Heart left ventricle (tissue), 13 donors: ENCODE measurements around the gene ALDH3A2.

Experiments
- CTCF ChIP-seq, 12 donors: fragments of 200-600 bp; sonication (generic) in 4 of 12; IDR thresholded peaks; one replicate each; pipeline versions ENCODE4 v1.5.0 to v1.8.0; 2018 to 2022; ENCODE audit warnings: antibody characterized with exemption in 12 of 12, mild to moderate bottlenecking in 5 of 12
- POLR2A ChIP-seq, 2 donors: fragments of 450-650 bp; IDR thresholded peaks; one replicate each; pipeline ENCODE4 v1.6.1; 2017; ENCODE audit warnings: antibody characterized with exemption in 2 of 2, mild to moderate bottlenecking in 2 of 2, moderate library complexity in 2 of 2
- donor health status: ischemic (EF 13 %, LVEDD 7.1; RV severe dilation, severe dysfunction).
- donor health status: DM: no; HTN: yes; CAD: no.
- donor health status: DM: no; HTN: no; CAD: no.
- donor health status: ischemic (EF 25% LVEDD 6.9; RV normal size, moderate dysfunction).
- donor health status: ischemic (EF 25% LVEDD 5.7; RV mildly dilated, moderate dysfunction).
- donor health status: ischemic (EF 35%, LVEDD 5.7; RV mildly dilated, moderate dysfunction).
- donor health status: nonischemic (EF 11% LVEDD 7.7; RV severe dilation, severe dysfunction).
- donor health status: DM: yes; HTN: yes; CAD: no.
- donor health status: PGD.
- donor health status: ischemic (EF 29% LVEDD 5.4; RV normal size, mild dysfunction).
- donor health status: nonischemic (EF 23%, LVEDD 6.1; RV moderate dilation, normal function).

- TF ChIP-seq CTCF (IDR thresholded peaks at IDR 0.05) (no peak), POLR2A (IDR thresholded peaks at IDR 0.05) (no peak)
Observed at GRCh38 chr17:19676896-19677295, 28.3 kb downstream of the ALDH3A2 start.
